ENCODE results near the gene FOXN1. TPM values are rescaled to one million over a fixed set of nuclear protein-coding genes. Genes with fewer than 3 reads are reported as not detected.

The FOXN1 gene
- total RNA-seq, 2 experiments from 2014 or later = not detected

DNA sequence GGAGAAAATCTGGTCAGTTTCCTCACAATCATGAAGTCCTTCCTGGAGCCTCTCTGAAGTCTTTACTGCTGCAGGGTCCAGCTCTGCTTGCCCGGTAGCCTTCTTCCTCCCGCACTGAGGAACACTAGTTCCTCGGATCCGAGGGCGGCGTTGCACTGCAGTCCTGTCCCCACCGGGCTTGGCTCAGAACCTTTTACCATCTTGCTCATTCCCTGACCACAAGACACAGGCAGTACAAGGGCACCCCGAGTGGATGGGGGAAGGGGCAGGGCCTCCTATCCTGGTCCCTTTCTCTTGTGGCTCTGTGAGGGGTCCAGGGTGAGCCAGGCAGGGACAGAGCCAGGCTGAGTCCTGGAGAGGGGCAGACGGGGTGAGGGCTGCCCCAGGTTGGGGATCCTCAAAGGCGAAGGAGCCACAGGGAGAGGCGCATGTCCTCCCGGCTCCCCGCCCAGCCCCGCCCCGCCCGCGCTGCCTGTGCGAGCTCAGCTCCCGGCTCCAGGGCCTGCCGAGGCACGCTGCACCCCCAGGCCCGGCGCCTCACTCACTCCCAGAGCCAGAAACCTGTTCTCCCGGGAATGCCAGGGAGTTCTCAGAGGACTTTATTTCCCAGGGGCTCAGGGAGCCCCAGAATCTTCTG, 1.5 kb downstream of the FOXN1 start:
- H3K27ac Mint-ChIP-seq = no peak overlapping the region
- intact Hi-C loops (cut with micrococcal nuclease) = no loop called here
- H3K4me3 Mint-ChIP-seq = no peak overlapping the region
- TF ChIP-seq, protein P1, sequence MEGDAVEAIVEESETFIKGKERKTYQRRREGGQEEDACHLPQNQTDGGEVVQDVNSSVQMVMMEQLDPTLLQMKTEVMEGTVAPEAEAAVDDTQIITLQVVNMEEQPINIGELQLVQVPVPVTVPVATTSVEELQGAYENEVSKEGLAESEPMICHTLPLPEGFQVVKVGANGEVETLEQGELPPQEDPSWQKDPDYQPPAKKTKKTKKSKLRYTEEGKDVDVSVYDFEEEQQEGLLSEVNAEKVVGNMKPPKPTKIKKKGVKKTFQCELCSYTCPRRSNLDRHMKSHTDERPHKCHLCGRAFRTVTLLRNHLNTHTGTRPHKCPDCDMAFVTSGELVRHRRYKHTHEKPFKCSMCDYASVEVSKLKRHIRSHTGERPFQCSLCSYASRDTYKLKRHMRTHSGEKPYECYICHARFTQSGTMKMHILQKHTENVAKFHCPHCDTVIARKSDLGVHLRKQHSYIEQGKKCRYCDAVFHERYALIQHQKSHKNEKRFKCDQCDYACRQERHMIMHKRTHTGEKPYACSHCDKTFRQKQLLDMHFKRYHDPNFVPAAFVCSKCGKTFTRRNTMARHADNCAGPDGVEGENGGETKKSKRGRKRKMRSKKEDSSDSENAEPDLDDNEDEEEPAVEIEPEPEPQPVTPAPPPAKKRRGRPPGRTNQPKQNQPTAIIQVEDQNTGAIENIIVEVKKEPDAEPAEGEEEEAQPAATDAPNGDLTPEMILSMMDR (IDR thresholded peaks at IDR 0.05) = no peak
- no peak for ATAC-seq
- H3K36me3 Mint-ChIP-seq (ENCODE audit: low read depth) = no peaks in the 10 kb centered on the region
- H3K9me3 Mint-ChIP-seq = no peaks in the 10 kb centered on the region
- CTCF ChIA-PET = no interaction called here
- DNase-seq = no peak
- peaks cover 25% of the 10 kb centered on the region for H3K27me3 Mint-ChIP-seq
- H3K4me1 Mint-ChIP-seq (ENCODE audit: low read depth) = no peaks in the 10 kb centered on the region
- POLR2A ChIA-PET = interaction anchor here (0.6 kb wide), 1 partner anchor 77 kb away, joined by 3 read pairs; no protein-coding TSS in a partner anchor

DNA sequence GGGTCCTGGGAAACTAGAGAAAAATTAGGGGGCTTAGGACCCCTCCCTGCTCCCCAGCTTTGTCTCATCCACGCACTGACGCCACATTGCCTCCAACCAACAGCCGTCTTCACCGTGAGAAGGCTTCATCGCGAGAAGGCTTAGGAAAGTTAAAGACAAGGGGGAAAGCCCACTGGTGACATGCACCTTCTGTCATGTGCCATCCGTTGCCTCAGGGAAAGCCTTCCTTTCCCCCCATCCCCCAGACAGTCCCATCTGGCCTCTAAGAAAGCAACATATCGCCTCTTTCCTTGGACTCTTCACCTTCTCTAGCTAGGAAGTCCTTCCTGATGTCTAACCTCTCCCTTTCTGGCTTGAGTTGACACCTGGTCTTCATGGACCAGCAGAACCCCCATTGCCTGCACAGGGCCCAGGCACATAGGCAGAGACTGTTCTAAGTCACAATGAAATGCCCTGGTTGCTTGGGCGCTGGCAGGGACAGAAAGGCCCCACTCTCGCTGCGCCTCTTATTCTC, 2.1 kb downstream of the FOXN1 start:
- ATAC-seq (no peak), DNase-seq (no peak)
- ChIA-PET POLR2A (no interaction called here), CTCF (no interaction called here)
- TF ChIP-seq, protein P1 (IDR thresholded peaks at IDR 0.05) = no peak
- Mint-ChIP-seq H3K36me3 (ENCODE audit: low read depth) (no peaks in the 10 kb centered on the region), H3K9me3 (no peaks in the 10 kb centered on the region), H3K4me1 (ENCODE audit: low read depth) (no peaks in the 10 kb centered on the region), H3K27me3 (peaks cover 25% of the 10 kb centered on the region), H3K27ac (no peak overlapping the region), H3K4me3 (no peak overlapping the region)
- intact Hi-C loops (cut with micrococcal nuclease) = no loop called here

DNA sequence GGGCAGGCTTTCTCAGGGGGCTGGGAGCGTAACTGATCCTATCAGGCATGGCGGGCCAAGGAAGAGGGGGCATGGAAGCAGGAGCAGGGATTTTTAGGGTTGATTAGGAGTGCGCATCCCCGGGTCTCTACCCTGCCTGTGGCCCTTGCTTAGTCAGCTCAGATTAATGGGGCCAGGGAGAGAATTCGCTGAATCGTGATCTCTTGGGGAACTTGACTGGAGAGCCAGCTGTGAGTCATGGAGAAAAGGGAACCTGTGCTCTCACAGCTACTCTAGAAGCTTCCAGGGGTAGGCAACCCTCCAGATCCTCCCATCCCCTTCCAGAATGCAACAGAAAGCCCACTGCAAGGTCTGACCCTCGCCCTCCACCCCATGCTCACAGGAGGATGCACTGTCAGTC, 3.6 kb downstream of the FOXN1 start:
- DNase-seq = no peak
- no peak overlapping the region for H3K4me3 Mint-ChIP-seq
- H3K9me3 Mint-ChIP-seq = no peaks in the 10 kb centered on the region
- H3K27ac Mint-ChIP-seq = no peak overlapping the region
- no peaks in the 10 kb centered on the region for H3K36me3 Mint-ChIP-seq (ENCODE audit: low read depth)
- no peaks in the 10 kb centered on the region for H3K4me1 Mint-ChIP-seq (ENCODE audit: low read depth)
- peaks cover 25% of the 10 kb centered on the region for H3K27me3 Mint-ChIP-seq
- ChIA-PET POLR2A (interaction anchor here (0.6 kb wide), 1 partner anchor 28 kb away, joined by 4 read pairs; no protein-coding TSS in a partner anchor), CTCF (no interaction called here)
- intact Hi-C loops (cut with micrococcal nuclease) = no loop called here
- ATAC-seq = no peak
- TF ChIP-seq, protein P1 (IDR thresholded peaks at IDR 0.05) = no peak

DNA sequence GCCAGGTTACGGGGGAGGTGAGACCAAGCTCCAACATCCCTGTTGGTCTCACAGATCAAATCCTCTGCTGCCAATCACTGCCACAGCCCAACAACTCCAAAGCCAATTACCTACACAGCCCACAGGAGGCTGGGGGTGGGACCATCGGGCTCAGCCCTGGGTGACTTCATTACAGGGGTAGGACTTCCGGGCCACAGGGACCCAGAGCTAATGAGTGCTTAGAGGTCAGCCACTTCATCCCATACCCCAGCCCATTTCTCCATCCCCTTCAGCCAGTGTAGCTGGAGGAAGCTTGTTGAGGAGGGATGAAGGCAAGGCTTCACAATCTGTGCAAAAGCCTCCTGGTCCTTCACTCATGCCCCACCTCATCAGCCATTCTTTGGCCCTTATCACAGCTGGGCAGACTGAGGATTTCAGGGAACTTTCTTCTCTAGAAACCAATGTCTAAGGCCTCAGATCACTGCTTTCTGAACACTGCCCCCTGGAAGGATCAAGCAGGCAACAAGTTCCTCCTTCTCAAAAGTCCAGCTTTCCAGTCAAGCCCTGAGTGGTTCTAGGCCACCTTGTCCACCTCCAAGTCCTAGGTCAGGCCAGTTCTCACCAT, 5.8 kb downstream of the FOXN1 start:
- ATAC-seq = no peak
- H3K4me1 Mint-ChIP-seq (ENCODE audit: low read depth) = no peaks in the 10 kb centered on the region

More for the DNA sequence above, 5.8 kb downstream of the FOXN1 start:
- TF ChIP-seq, protein P1 (IDR thresholded peaks at IDR 0.05) = no peak
- ChIA-PET POLR2A (no interaction called here), CTCF (interaction anchor here (0.9 to 2.4 kb wide), 2 partner anchors 9 to 29 kb away, joined by 3 to 8 read pairs; no protein-coding TSS in a partner anchor)
- no peak overlapping the region for H3K27ac Mint-ChIP-seq
- no peak for DNase-seq
- H3K36me3 Mint-ChIP-seq (ENCODE audit: low read depth) = no peaks in the 10 kb centered on the region
- H3K27me3 Mint-ChIP-seq = peaks cover 21% of the 10 kb centered on the region
- intact Hi-C loops (cut with micrococcal nuclease) = no loop called here
- H3K4me3 Mint-ChIP-seq = no peak overlapping the region
- no peaks in the 10 kb centered on the region for H3K9me3 Mint-ChIP-seq

Data from activated CD8-positive, alpha-beta T cell treated with anti-CD3 and anti-CD28 coated beads for 36 hours (primary cell).